Osteoblast (primary cell): ENCODE data around the gene GNAT3. TPM values are rescaled to one million over a fixed set of nuclear protein-coding genes. Genes with fewer than 3 reads are reported as not detected.
A peak's percentile ranks its signal among the peaks of the same experiment; 100 is the strongest.

ENCODE experiments used
- DNase-seq: peaks from one replicate; pipeline ENCODE4 v3.0.0; 2011; ENCODE audit warnings: low spot score, mixed read lengths; ENCODE audit not compliant: insufficient read length; ENCODE audit errors: missing footprints
- H2AFZ ChIP-seq: 2 replicates; pipeline ENCODE4 v1.6.0; 2011; ENCODE audit warnings: mild to moderate bottlenecking, low read length
- H3K27ac ChIP-seq: 2 replicates; pipeline ENCODE4 v1.5.1; 2011; ENCODE audit warnings: mild to moderate bottlenecking, low read depth, low read length, moderate library complexity
- H3K27me3 ChIP-seq: 2 replicates; pipeline ENCODE4 v1.6.0; 2012; ENCODE audit warnings: mild to moderate bottlenecking, control low read depth, inconsistent platforms, low read length, moderate library complexity; ENCODE audit not compliant: insufficient read depth
- H3K36me3 ChIP-seq: 2 replicates; pipeline ENCODE4 v1.5.1; 2011; ENCODE audit warnings: mild to moderate bottlenecking, low read length, control low read depth, moderate library complexity; ENCODE audit not compliant: insufficient read depth
- H3K4me1 ChIP-seq: 2 replicates; pipeline ENCODE4 v1.5.1; 2011; ENCODE audit warnings: mild to moderate bottlenecking, low read length, control low read depth, moderate library complexity; ENCODE audit not compliant: insufficient read depth
- H3K4me2 ChIP-seq: 2 replicates; pipeline ENCODE4 v1.6.0; 2011; ENCODE audit warnings: mild to moderate bottlenecking, low read length; ENCODE audit not compliant: insufficient read depth
- H3K4me3 ChIP-seq: fragments of 200-600 bp; sonication (generic); 3 replicates; pipeline ENCODE4 v1.5.1; 2012; ENCODE audit warnings: mild to moderate bottlenecking, low read length, inconsistent platforms; ENCODE audit not compliant: insufficient read depth
- H3K79me2 ChIP-seq: 2 replicates; pipeline ENCODE4 v1.6.0; 2012; ENCODE audit warnings: mild to moderate bottlenecking, low read length, control low read depth, inconsistent platforms; ENCODE audit not compliant: insufficient read depth
- H3K9me3 ChIP-seq: 2 replicates; pipeline ENCODE4 v1.5.1; 2011; ENCODE audit warnings: low read depth, low read length, control low read depth
- H4K20me1 ChIP-seq: 2 replicates; pipeline ENCODE4 v1.6.0; 2012; ENCODE audit warnings: mild to moderate bottlenecking, low read length, control low read depth; ENCODE audit not compliant: insufficient read depth
- total RNA-seq: library from RNA; depleted of rRNA; stranded (reverse); fragments of >200 nt; gene quantifications from 2 replicates; pipeline ENCODE4 v1.2.3, GENCODE V29; 2012
- TF ChIP-seq, protein P1 (sequence below): IDR thresholded peaks from 2 replicates; pipeline ENCODE4 v1.5.1; 2011; ENCODE audit warnings: mild to moderate bottlenecking, low read depth, low read length, moderate library complexity; ENCODE audit errors: extremely low read depth

GNAT3 gene
- total RNA-seq, 1 donor = not detected

DNA sequence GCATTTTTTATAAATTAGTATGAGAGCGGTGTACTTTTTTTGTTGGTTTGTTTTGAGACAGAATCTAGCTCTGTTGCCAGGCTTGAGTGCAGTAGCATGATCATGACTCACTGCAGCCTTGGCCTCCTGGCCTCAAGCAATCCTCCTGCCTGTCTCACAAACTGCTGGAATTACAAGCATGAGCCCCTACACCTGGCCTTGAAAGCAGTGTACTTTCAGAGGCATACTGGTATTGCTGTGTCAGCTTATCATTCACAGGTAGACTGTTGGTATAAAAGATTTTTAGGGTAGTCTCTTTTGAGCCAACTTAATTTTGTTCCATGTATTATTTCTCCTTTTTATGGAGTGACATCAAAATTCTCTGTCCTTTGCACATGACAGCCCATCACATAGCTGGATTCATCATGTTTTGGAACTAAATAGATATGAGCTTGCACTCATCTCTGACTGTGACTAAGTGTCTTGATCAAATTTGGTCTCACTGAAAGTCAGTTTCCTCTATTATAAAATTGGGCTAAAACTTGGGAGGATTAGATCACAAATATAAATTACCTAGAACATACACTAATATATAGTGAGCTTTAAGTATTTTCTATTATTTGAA is 12.4 kb downstream of the GNAT3 start:
- TF ChIP-seq, protein P1, sequence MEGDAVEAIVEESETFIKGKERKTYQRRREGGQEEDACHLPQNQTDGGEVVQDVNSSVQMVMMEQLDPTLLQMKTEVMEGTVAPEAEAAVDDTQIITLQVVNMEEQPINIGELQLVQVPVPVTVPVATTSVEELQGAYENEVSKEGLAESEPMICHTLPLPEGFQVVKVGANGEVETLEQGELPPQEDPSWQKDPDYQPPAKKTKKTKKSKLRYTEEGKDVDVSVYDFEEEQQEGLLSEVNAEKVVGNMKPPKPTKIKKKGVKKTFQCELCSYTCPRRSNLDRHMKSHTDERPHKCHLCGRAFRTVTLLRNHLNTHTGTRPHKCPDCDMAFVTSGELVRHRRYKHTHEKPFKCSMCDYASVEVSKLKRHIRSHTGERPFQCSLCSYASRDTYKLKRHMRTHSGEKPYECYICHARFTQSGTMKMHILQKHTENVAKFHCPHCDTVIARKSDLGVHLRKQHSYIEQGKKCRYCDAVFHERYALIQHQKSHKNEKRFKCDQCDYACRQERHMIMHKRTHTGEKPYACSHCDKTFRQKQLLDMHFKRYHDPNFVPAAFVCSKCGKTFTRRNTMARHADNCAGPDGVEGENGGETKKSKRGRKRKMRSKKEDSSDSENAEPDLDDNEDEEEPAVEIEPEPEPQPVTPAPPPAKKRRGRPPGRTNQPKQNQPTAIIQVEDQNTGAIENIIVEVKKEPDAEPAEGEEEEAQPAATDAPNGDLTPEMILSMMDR = no peak
- Histone ChIP-seq H3K27ac (peak overlapping the region; percentile 92), H3K36me3 (no peaks in the 10 kb centered on the region), H3K4me1 (peaks cover 34% of the 10 kb centered on the region), H3K79me2 (no peaks in the 10 kb centered on the region), H4K20me1 (no peaks in the 10 kb centered on the region), H3K4me2 (peak overlapping the region; percentile 54), H3K27me3 (no peaks in the 10 kb centered on the region), H3K4me3 (no peak overlapping the region), H3K9me3 (no peaks in the 10 kb centered on the region), H2AFZ (no peak overlapping the region)
- DNase-seq = peak; percentile 30

GRCh38 chr7:80498481-80499349 is 13.1 kb downstream of the GNAT3 start:
- H3K27ac ChIP-seq = peak overlapping the region; percentile 92

GRCh38 chr7:80496586-80496985 is 15.3 kb downstream of the GNAT3 start:
- DNase-seq = peak; percentile 31
- Histone ChIP-seq H3K9me3 (no peaks in the 10 kb centered on the region), H3K27ac (no peak overlapping the region), H2AFZ (no peak overlapping the region), H3K4me2 (no peak overlapping the region), H4K20me1 (no peaks in the 10 kb centered on the region), H3K4me3 (no peak overlapping the region), H3K36me3 (no peaks in the 10 kb centered on the region), H3K79me2 (no peaks in the 10 kb centered on the region), H3K4me1 (peaks cover 34% of the 10 kb centered on the region), H3K27me3 (no peaks in the 10 kb centered on the region)
- TF ChIP-seq, protein P1 = no peak

More at GRCh38 chr7:80498481-80499349, 13.1 kb downstream of the GNAT3 start:
- DNase-seq = peak; percentile 22
- Histone ChIP-seq H3K4me1 (peaks cover 34% of the 10 kb centered on the region), H3K4me2 (peak overlapping the region; percentile 54), H3K79me2 (no peaks in the 10 kb centered on the region), H3K4me3 (no peak overlapping the region), H3K27me3 (no peaks in the 10 kb centered on the region), H4K20me1 (no peaks in the 10 kb centered on the region), H2AFZ (no peak overlapping the region), H3K9me3 (no peaks in the 10 kb centered on the region), H3K36me3 (no peaks in the 10 kb centered on the region)
- TF ChIP-seq, protein P1 = no peak

GRCh38 chr7:80493121-80493849 is 18.6 kb downstream of the GNAT3 start:
- TF ChIP-seq, protein P1 = no peak
- Histone ChIP-seq H3K4me3 (no peak overlapping the region), H3K79me2 (no peaks in the 10 kb centered on the region), H3K27me3 (no peaks in the 10 kb centered on the region), H2AFZ (peak overlapping the region; percentile 29), H3K36me3 (no peaks in the 10 kb centered on the region), H3K4me2 (no peak overlapping the region), H4K20me1 (no peaks in the 10 kb centered on the region), H3K27ac (no peak overlapping the region), H3K9me3 (no peaks in the 10 kb centered on the region), H3K4me1 (peaks cover 13% of the 10 kb centered on the region)
- no peak for DNase-seq
